GM19043 (cell line): ENCODE data around the gene KCMF1.

ENCODE experiments used
- ATAC-seq: cut with Tn5 transposase; IDR thresholded peaks from one replicate; pipeline ENCODE4 v1.9.1; 2021; ENCODE audit warnings: low read depth; ENCODE audit not compliant: unreplicated experiment

The KCMF1 gene

GRCh38 chr2:85073033-85073432, 102.1 kb downstream of the KCMF1 start:
- no peak for ATAC-seq

- no peak for ATAC-seq
These were observed 105.8 kb downstream of the KCMF1 start for GRCh38 chr2:85076618-85077274.

GRCh38 chr2:85077859-85078419, 107.0 kb downstream of the KCMF1 start:
- no peak for ATAC-seq

GRCh38 chr2:85078536-85078935, 107.6 kb downstream of the KCMF1 start:
- ATAC-seq = no peak

- no peak for ATAC-seq
These were observed 112.1 kb downstream of the KCMF1 start for GRCh38 chr2:85083092-85083491.

GRCh38 chr2:85085563-85085962, 114.6 kb downstream of the KCMF1 start:
- ATAC-seq = no peak

GRCh38 chr2:85087541-85087940, 116.6 kb downstream of the KCMF1 start:
- no peak for ATAC-seq

- ATAC-seq = no peak
These were observed 118.0 kb downstream of the KCMF1 start for GRCh38 chr2:85088921-85089320.

GRCh38 chr2:85089585-85089984, 118.6 kb downstream of the KCMF1 start:
- no peak for ATAC-seq

- ATAC-seq = no peak
These were observed 120.9 kb downstream of the KCMF1 start for GRCh38 chr2:85091838-85092237.

- ATAC-seq = no peak
These were observed 124.1 kb downstream of the KCMF1 start for GRCh38 chr2:85095094-85095493.

GRCh38 chr2:85096616-85097015, 125.7 kb downstream of the KCMF1 start:
- ATAC-seq = no peak

- ATAC-seq = no peak
These were observed 133.3 kb downstream of the KCMF1 start for GRCh38 chr2:85104228-85104627.

- ATAC-seq = no peak
These were observed 135.7 kb downstream of the KCMF1 start for GRCh38 chr2:85106489-85107180.
